Non-pigmented ciliary epithelial cell (primary cell): ENCODE data around the gene SNX10.
"Not testable (repeated sequence)": the region's sequence is repeated elsewhere in the genome, so short reads cannot be mapped to it uniquely, and the experiment has no call there.

Experiments
- DNase-seq: peaks from one replicate; pipeline ENCODE4 v3.0.0-alpha.2; 2010; ENCODE audit warnings: low read depth

The SNX10 gene

GRCh38 chr7:26291699-26292538 is at the start of gene SNX10:
Gene SNX10, plus strand, starts transcription at chr7:26291862. Its CDS starts 54,581 bp downstream, at chr7:26346443.
- DNase-seq = no peak

- DNase-seq = no peak
Measured at GRCh38 chr7:26245150-26245549, 46.5 kb upstream of the SNX10 start.

- no peak for DNase-seq
Measured at GRCh38 chr7:26250239-26250638, 41.4 kb upstream of the SNX10 start.

- not testable (repeated sequence) for DNase-seq
Measured at GRCh38 chr7:26261866-26262265, 29.8 kb upstream of the SNX10 start.

- DNase-seq = no peak
Measured at GRCh38 chr7:26265065-26265464, 26.6 kb upstream of the SNX10 start.

- no peak for DNase-seq
Measured at GRCh38 chr7:26265499-26266075, 26.1 kb upstream of the SNX10 start.

DNA sequence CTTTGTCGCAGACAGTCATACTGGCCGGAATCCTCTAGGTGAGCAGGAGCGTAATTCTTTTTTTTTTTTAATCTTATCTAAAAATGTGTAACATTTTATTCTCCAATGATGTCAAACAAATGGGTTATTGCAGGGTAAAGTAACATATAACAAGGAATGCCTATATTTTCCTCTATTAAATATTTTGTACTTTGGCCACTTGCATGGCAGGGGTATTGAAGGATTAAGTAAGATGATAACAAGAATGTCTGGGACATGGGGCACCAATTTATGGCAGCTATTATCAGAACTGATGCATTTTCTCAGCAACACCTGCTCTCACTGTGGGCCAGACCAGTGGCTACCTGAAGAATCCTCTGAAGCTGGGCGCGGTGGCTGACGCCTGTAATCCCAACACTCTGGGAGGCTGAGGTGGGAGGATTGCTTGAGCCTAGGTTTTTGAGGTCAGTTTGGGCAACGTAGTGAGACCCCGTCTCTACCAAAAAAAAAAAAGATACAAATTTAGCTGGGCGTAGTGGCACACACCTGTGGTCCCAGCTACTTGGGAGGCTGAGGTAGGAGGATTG is 24.0 kb upstream of the SNX10 start:
- DNase-seq = no peak

DNA sequence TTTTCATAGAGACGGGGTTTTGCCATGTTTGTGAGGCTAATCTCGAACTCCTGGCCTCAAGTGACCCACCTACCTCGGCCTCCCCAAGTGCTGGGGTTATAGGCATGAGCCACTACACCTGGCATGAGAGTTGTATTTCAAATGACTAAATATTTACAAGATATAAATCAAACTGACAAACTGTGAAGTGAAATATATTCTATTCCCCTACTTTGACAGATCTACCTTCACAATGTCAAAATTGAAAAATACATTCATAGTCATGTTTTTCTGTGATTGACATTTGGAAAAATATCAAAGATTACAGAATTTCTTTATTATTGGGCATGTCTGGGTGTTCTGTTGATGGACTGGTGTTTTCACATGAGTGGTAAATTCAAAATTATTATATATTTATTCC is 16.4 kb upstream of the SNX10 start:
- DNase-seq = no peak

GRCh38 chr7:26278770-26279169 is 12.9 kb upstream of the SNX10 start:
- no peak for DNase-seq

- no peak for DNase-seq
Measured at GRCh38 chr7:26279405-26279804, 12.3 kb upstream of the SNX10 start.

DNA sequence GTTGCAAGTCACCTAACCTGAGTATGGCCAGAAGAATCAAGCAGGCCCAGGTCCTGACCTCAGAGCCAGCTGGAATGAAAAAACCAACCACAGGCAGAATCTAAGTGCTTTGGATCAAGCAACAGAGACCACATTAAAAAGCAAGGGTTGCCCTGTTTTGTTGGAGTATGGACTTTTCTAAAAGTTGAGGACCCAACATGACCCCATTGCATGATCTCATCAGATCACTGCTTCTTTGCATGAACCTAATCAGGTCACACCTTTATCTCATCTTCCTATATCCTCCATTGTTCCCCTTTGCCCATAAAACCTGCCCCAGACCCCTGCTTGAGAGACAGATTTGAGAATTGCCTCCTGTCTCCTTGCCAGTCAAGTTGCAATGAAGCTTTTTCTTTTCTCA is 11.6 kb upstream of the SNX10 start:
- no peak for DNase-seq

- DNase-seq = no peak
Measured at GRCh38 chr7:26280723-26281122, 10.9 kb upstream of the SNX10 start.

- no peak for DNase-seq
Measured at GRCh38 chr7:26284477-26284876, 7.2 kb upstream of the SNX10 start.

DNA sequence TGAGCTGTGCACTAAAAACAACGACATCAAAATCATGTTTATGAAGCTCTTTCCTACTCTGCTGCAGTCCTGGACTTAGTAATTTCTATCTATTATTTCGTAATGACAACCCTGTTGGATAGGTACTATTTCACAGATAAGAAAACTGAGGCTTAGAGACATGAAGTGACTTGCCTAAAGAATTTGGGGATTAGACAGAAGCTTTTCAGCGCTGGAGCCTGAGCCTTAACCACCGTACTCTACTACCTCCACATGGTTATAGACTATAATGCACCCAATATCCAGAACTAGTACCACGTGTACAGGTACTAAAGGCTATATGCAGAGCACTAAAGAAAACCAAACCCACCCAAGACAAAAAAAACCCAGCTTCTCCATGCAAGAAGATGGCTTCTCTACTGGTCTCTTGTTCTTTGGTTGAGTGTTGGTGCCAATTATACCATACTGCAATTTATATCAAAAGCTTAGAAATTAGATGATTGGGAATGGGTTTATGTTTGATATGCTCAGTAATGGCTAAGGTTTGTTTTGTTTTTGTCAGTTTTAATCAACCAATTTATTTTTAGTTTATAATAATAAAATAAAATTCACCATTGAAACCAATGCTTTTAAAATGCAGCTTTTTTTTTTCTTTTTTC is 6.5 kb upstream of the SNX10 start:
- DNase-seq = no peak

GRCh38 chr7:26286157-26286556 is 5.5 kb upstream of the SNX10 start:
- no peak for DNase-seq

GRCh38 chr7:26288126-26288525 is 3.5 kb upstream of the SNX10 start:
- not testable (repeated sequence) for DNase-seq

- DNase-seq = no peak
Measured at GRCh38 chr7:26291251-26291650, 411 bp upstream of the SNX10 start.

DNA sequence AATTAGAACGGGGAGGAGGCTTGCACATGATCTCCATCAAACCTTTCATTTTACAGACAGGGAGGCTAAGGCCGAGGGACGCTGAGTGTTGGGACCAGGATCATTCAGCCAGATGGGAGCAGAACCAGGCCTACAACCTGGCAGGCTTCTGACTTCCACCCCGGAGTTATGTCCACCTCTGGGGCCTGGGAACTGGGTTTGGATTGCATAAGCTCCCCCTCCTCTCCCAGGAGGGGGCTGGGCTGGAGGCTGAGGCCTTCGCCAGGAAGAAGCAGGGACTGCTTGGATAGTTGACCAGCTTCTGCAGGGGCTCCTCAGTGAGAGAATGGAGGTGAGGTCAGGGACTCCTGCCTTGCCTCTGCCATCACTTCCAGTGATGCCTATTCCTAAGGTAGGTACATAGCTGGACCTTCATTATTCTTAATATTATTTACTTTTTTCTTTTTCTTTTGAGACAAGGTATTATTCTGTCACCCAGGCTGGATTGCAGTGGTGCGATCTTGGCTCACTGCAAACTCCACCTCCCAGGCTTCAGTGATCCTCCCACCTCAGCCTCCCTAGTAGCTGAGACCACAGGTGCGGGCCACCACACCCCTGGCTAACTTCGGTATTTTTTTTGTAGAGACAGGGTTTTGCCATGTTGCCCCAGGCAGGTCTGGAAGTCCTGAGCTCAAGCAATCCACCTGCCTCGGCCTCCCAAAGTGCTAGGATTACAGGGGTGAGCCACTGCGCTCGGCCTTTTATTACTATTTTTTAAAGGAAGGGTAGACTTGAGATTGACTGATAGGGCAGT is 1.3 kb downstream of the SNX10 start:
- no peak for DNase-seq

DNA sequence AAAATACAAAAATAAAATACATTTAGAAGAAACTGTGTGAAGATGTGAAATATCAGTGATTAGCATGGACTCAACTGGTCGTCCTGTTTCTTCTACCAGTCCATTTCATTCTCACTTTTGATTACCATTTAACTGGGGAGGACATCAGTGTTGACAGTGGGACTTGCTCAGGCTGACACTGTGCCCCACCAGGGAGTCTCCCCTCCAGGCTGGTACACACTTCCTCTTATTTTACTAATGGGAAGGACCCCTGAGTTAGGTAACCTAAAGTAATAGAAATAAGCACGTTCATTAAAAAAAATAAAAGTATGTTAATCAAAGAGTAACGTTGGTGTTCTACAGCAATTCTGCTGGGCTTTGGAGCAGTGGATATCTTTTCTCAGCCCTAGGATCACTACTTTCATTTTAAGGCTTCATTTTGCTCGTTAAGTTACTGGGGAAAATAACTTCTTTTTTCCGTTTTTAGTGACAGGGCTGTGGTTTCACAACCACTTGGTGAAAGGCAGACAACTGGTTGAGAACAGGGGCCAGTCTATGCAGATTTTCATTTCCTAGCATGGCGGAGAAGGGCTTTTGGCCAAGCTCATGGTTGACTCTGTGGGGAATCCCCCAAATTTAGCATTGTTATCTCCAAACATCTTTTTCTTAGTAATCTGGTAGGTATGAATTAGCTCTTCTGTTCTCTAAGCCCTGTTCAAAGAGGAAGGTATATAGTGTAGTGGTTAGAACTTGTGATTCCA is 2.1 kb downstream of the SNX10 start:
- DNase-seq = no peak

DNA sequence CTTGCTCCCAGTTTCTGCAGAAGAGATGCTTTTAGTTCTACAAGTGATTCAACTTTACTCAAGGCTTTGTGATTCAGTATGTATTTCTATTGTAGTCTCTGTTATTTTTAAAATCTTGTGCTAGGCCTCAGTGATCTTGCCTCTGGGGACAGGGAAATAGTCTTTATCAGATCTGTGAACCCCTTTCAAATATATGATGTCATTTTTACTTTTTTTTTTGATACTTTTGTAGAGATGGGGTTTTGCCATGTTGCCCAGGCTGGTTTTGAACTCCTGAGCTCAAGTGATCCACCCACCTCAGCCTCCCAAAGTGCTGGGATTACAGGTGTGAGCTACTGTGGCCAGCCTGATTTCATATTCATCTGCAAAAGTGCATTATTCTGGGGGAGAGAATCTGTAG is 3.4 kb downstream of the SNX10 start:
- DNase-seq = no peak

DNA sequence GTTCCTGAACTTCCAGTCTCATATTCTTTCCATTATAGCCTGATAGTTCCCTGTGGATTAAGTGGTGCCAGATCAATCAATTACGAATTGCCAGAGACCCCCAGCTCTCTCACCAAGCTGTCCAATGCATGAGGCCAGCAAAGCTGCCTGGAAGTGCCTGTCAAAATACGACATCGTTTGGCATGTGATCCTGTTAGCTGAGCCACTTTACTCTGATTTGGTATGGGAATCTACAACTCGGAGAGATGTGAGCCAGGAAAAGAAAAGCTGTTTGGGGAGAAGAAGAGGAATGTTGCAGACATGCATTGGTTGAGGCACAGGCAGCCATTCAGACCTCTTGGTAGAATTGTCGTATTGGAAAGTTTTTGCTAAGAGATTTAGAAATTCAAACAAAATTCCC is 3.9 kb downstream of the SNX10 start:
- DNase-seq = no peak
